ENCODE results near the gene PLEKHN1. TPM values are rescaled to one million over a fixed set of nuclear protein-coding genes. Genes with fewer than 3 reads are reported as not detected.
"Not testable (repeated sequence)": the region's sequence is repeated elsewhere in the genome, so short reads cannot be mapped to it uniquely, and the experiment has no call there.

PLEKHN1 gene
- total RNA-seq, 1 donor from 2014 or later, result 13.2 TPM

DNA sequence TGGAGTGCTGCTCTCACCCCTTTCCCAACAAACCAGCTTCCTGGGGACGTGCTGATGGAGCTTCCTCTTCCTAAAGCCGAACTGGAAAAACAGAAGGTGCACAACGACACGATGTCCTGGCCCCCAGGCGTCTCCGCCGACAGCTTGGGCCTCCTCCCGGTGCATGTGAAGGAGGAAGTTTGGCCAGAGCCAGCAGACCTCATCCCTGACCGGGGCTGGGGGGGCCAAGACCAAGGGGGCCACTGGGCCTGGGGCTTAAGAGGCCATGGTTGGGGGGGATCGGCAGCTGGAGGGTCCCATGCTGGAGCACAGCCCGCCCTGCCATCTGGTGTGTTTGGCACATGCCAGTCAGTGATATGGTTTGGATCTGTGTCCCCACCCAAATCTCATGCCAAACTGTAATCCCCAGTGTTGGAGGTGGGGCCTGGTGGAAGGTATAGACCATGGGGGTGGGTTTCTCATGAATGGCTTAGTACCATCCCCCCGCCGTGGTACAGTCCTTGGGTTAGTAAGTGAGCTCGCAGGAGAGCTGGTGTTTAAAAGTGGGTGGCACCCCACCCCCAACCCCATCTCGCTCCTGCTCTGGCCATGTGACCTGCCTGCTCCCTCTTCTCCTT, 27.2 kb downstream of the PLEKHN1 start:
- peaks cover 18% of the 10 kb centered on the region for H3K27me3 ChIP-seq (ENCODE audit: control insufficient read depth, insufficient read depth, low read length)

DNA sequence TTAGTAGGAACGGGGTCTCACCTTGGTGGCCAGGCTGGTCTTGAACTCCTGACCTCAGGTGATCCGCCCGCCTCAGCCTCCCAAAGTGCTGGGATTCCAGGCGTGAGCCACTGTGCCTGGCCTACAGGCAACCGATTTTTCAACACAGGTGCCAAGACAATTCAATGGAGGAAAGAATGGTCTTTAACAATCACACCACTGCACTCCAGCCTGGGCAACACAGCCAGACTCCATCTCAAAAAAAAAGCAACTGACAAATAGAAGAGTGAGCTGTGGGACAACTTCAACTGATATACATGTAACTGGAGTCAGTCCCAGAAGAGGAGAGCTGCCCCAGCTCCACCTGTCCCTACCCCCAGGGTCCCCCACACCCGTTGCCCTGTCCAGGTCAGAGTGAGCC, 28.3 kb downstream of the PLEKHN1 start:
- not testable (repeated sequence) for DNase-seq (ENCODE audit: low read depth); H3K4me3 ChIP-seq (ENCODE audit: low read depth, low read length)
- H3K27me3 ChIP-seq (ENCODE audit: control insufficient read depth, insufficient read depth, low read length), result peaks cover 16% of the 10 kb centered on the region

More for the DNA sequence above, 27.2 kb downstream of the PLEKHN1 start:
- Histone ChIP-seq H3K4me3 (ENCODE audit: low read depth, low read length) (no peak overlapping the region), H3K36me3 (ENCODE audit: control insufficient read depth, insufficient read depth, low read length) (no peaks in the 10 kb centered on the region)
- TF ChIP-seq, protein P1, sequence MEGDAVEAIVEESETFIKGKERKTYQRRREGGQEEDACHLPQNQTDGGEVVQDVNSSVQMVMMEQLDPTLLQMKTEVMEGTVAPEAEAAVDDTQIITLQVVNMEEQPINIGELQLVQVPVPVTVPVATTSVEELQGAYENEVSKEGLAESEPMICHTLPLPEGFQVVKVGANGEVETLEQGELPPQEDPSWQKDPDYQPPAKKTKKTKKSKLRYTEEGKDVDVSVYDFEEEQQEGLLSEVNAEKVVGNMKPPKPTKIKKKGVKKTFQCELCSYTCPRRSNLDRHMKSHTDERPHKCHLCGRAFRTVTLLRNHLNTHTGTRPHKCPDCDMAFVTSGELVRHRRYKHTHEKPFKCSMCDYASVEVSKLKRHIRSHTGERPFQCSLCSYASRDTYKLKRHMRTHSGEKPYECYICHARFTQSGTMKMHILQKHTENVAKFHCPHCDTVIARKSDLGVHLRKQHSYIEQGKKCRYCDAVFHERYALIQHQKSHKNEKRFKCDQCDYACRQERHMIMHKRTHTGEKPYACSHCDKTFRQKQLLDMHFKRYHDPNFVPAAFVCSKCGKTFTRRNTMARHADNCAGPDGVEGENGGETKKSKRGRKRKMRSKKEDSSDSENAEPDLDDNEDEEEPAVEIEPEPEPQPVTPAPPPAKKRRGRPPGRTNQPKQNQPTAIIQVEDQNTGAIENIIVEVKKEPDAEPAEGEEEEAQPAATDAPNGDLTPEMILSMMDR (IDR thresholded peaks at IDR 0.05; ENCODE audit: insufficient read depth, low read length, poor library complexity, severe bottlenecking), result no peak
- DNase-seq (ENCODE audit: low read depth), result no peak

DNA sequence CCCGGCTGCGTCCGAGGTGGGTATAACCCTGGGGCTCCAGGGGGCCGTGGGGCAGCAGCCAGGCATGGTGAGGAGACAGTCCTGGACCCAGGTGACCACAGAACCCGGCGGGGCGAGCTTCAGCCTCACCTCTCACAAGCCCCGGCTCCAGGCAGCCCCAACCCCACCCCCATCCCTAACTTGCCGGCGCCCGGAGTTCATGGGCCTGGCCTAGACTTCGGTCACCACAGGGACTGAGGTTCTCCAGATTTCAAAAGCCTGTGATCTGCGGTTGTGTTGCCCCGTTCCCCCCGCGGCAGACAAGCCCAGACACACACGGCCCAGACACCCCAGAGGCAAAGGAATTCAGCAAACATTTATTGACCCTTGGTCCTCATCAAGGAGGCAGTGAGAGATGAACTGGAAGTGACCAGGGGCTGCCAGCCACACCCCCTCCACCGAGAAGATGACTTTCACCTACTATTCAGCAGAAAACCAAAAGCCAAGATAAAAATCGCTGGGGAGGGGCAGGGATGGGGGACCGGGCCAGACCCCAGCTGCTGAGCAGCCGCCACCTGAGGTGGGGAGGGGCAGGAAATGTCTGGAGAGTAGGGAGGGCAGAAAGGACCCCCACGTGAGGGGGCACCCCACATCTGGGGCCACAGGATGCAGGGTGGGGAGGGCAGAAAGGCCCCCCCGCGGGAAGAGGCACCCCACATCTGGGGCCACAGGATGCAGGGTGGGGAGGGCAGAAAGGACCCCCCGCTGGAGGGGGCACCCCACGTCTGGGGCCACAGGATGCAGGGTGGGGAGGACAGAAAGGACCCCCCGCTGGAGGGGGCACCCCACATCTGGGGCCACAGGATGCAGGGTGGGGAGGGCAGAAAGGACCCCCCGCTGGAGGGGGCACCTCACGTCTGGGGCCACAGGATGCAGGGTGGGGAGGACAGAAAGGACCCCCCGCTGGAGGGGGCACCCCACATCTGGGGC, 29.7 kb downstream of the PLEKHN1 start:
- no peak for DNase-seq (ENCODE audit: low read depth)
- no peak overlapping the region for H3K4me3 ChIP-seq (ENCODE audit: low read depth, low read length)
- TF ChIP-seq, protein P1 (IDR thresholded peaks at IDR 0.05; ENCODE audit: insufficient read depth, low read length, poor library complexity, severe bottlenecking), result no peak
- no peaks in the 10 kb centered on the region for H3K36me3 ChIP-seq (ENCODE audit: control insufficient read depth, insufficient read depth, low read length)
- H3K27me3 ChIP-seq (ENCODE audit: control insufficient read depth, insufficient read depth, low read length), result peaks cover 14% of the 10 kb centered on the region

More for the DNA sequence above, 28.3 kb downstream of the PLEKHN1 start:
- not testable (repeated sequence) for H3K36me3 ChIP-seq (ENCODE audit: control insufficient read depth, insufficient read depth, low read length)

DNA sequence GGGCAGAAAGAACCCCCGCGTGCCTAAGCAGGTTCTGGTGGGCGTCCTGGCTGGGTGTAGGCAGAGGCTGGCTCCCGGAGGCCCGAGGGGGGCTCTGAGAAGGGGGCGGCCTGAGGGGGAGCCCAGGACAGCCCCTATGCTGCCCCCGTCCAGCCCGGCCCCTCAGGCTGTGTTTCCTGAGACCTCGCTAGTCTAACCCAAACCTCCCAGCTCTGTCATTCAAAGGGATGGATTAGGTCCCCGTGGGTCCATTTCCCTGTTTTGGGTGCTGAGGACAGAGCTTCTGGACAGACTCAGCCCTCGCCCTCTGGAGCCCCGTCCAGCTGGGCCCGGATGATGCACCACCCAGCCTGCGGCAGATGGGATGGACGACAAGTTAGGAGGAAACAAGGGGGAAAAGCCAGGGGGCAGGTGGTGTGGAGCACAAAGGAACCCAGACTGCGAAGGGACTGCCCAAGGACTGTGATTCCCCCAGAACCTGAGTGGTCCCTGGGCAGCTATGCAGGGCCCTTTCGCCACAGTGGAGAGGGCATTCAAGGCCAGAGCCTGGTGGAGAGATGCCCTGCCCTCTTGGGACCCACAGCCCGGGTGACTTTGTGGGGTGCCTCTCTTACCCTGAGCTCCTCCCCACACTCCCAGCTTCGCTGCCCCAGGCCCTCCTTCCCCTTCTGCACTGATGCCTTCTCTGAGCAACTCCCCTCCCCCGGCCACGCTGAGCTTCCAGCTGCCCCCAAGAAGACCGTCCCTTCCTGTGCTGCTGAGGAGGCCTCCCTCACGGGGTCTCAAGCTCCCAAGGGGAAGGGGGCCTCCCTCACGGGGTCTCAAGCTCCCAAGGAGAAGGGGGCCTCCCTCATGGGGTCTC, 30.8 kb downstream of the PLEKHN1 start:
- Histone ChIP-seq H3K36me3 (ENCODE audit: control insufficient read depth, insufficient read depth, low read length) (no peaks in the 10 kb centered on the region), H3K27me3 (ENCODE audit: control insufficient read depth, insufficient read depth, low read length) (peaks cover 14% of the 10 kb centered on the region), H3K4me3 (ENCODE audit: low read depth, low read length) (no peak overlapping the region)
- no peak for DNase-seq (ENCODE audit: low read depth)
- TF ChIP-seq, protein P1 (IDR thresholded peaks at IDR 0.05; ENCODE audit: insufficient read depth, low read length, poor library complexity, severe bottlenecking), result no peak

DNA sequence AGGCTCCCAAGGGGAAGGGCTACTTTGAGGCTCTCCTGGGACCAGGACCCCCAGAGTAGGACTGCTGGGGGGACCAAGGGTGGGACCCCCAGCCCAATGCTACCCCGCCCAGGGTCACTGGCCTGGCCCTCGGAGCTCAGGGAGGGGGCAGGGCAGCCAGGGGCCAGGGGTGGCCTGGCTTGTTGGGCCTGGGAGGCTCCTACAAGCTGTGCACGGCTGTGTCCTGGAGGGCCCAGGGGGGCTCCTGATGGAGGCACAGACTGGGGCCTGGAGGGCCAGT, 31.4 kb downstream of the PLEKHN1 start:
- H3K36me3 ChIP-seq (ENCODE audit: control insufficient read depth, insufficient read depth, low read length), result no peaks in the 10 kb centered on the region
- TF ChIP-seq, protein P1 (IDR thresholded peaks at IDR 0.05; ENCODE audit: insufficient read depth, low read length, poor library complexity, severe bottlenecking), result no peak
- no peak overlapping the region for H3K4me3 ChIP-seq (ENCODE audit: low read depth, low read length)
- no peak for DNase-seq (ENCODE audit: low read depth)
- peaks cover 14% of the 10 kb centered on the region for H3K27me3 ChIP-seq (ENCODE audit: control insufficient read depth, insufficient read depth, low read length)

All from kidney epithelial cell (primary cell).